ENCODE data around the gene PLB1.

PLB1 gene

DNA sequence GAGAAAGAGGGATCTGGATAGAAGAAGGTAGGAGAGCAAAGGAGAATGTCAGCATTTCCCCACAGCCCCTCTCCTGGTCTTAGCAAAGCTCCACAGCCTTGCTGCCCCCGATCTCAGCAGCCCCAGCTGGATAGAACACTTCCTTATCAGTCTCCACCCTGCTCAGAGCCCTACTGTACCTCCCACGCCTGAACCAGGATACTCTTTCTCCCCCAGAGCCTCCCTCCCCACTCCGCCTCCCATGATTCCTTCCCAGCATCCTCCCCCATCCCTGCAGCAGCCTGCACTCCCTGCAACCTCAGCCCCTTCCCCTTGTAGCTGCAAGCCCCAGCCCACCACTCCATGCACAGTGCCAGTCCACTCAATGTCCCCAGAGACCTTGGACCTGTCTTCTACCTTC is 25.8 kb downstream of the PLB1 start:
- H3K4me3 ChIP-seq (ENCODE audit: low read depth, low read length): no peak overlapping the region
- no peak for TF ChIP-seq CTCF (IDR thresholded peaks at IDR 0.05; ENCODE audit: insufficient read depth, low read depth, low read length, missing control alignments)
- DNase-seq (ENCODE audit: low read depth): no peak

GRCh38 chr2:28522481-28522880 is 26.6 kb downstream of the PLB1 start:
- H3K4me3 ChIP-seq (ENCODE audit: low read depth, low read length): no peak overlapping the region
- TF ChIP-seq CTCF (IDR thresholded peaks at IDR 0.05; ENCODE audit: insufficient read depth, low read depth, low read length, missing control alignments): no peak
- DNase-seq (ENCODE audit: low read depth): no peak

- DNase-seq (ENCODE audit: low read depth): no peak
- no peak overlapping the region for H3K4me3 ChIP-seq (ENCODE audit: low read depth, low read length)
- TF ChIP-seq CTCF (IDR thresholded peaks at IDR 0.05; ENCODE audit: insufficient read depth, low read depth, low read length, missing control alignments): no peak
These were observed 28.0 kb downstream of the PLB1 start for GRCh38 chr2:28523902-28524301.

DNA sequence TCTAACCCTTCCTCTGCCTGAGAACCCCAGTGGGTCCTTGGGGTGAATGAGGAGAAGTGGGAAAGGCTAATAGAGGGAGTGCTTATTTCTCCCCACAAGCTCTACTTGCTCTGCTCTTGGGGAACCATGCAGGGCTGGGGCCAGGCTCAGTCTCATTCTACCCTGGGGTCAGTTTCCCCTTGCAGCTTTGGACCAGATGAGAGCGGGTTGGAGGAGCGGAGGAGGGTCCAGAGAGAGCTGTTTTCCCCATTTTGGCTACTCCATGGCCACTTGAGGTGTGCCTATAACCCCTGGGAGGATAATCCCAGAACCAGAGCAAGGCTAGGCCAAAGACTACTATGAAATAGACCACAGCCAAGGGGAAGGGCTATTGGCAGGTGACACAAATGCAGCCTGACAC is 29.6 kb downstream of the PLB1 start:
- TF ChIP-seq CTCF (IDR thresholded peaks at IDR 0.05; ENCODE audit: insufficient read depth, low read depth, low read length, missing control alignments): no peak
- no peak for DNase-seq (ENCODE audit: low read depth)

DNA sequence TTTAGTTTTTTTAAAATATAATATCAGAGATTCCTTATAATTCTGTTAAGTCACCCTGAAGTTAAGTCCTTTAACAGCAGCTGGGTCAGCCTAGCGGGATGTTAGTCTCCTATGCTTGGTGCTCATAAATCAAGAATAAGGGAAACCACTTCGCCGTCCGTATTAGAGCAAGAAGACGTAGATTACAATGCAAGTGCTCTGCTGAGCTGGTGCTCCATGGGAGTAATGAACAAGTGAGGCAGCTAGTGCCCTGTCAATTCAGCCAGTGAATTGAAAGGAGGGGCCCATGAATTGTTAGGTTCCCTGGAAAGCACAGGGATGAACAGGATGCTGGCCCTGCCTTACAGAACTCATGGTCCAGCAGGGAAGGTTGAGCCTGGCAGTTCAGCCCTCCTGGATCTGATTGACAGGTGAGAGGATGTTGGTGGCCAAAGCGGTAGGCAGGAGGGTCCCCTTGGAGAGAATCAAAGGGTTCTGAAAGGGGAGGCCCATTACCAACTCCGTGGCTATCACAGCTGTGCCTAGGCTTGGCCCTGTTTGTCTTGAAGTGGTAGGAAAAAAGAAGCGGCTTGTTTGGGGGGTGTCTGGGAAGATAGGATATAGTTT is 30.8 kb downstream of the PLB1 start:
- no peak for DNase-seq (ENCODE audit: low read depth)
- H3K4me3 ChIP-seq (ENCODE audit: low read depth, low read length): no peak overlapping the region
- no peak for TF ChIP-seq CTCF (IDR thresholded peaks at IDR 0.05; ENCODE audit: insufficient read depth, low read depth, low read length, missing control alignments)

More for the DNA sequence above, 29.6 kb downstream of the PLB1 start:
- no peak overlapping the region for H3K4me3 ChIP-seq (ENCODE audit: low read depth, low read length)

GRCh38 chr2:28527196-28527595 is 31.3 kb downstream of the PLB1 start:
- H3K4me3 ChIP-seq (ENCODE audit: low read depth, low read length): no peak overlapping the region
- no peak for DNase-seq (ENCODE audit: low read depth)

More at GRCh38 chr2:28527196-28527595, 31.3 kb downstream of the PLB1 start:
- no peak for TF ChIP-seq CTCF (IDR thresholded peaks at IDR 0.05; ENCODE audit: insufficient read depth, low read depth, low read length, missing control alignments)
